ENCODE data around the gene FLAD1.
"Not testable (repeated sequence)": the region's sequence is repeated elsewhere in the genome, so short reads cannot be mapped to it uniquely, and the experiment has no call there.

The FLAD1 gene

GRCh38 chr1:154982341-154982740, 803 bp upstream of the FLAD1 start:
- Mint-ChIP-seq H3K4me3 (no peak overlapping the region), H3K4me1 (peaks cover 4% of the 10 kb centered on the region), H3K36me3 (ENCODE audit: low read depth) (peaks cover 15% of the 10 kb centered on the region), H3K9me3 (no peaks in the 10 kb centered on the region), H3K27ac (peak overlapping the region in 1 of 3 experiments; percentile 26), H3K27me3 (ENCODE audit: low read depth) (no peaks in the 10 kb centered on the region)
- TF ChIP-seq, protein P1, sequence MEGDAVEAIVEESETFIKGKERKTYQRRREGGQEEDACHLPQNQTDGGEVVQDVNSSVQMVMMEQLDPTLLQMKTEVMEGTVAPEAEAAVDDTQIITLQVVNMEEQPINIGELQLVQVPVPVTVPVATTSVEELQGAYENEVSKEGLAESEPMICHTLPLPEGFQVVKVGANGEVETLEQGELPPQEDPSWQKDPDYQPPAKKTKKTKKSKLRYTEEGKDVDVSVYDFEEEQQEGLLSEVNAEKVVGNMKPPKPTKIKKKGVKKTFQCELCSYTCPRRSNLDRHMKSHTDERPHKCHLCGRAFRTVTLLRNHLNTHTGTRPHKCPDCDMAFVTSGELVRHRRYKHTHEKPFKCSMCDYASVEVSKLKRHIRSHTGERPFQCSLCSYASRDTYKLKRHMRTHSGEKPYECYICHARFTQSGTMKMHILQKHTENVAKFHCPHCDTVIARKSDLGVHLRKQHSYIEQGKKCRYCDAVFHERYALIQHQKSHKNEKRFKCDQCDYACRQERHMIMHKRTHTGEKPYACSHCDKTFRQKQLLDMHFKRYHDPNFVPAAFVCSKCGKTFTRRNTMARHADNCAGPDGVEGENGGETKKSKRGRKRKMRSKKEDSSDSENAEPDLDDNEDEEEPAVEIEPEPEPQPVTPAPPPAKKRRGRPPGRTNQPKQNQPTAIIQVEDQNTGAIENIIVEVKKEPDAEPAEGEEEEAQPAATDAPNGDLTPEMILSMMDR (IDR thresholded peaks at IDR 0.05; ENCODE audit: unreplicated experiment in 3 of 3) = no peak

GRCh38 chr1:154983776-154984466, 777 bp downstream of the FLAD1 start:
- TF ChIP-seq, protein P1 (IDR thresholded peaks at IDR 0.05; ENCODE audit: unreplicated experiment in 3 of 3) = no peak
- H3K9me3 Mint-ChIP-seq = no peaks in the 10 kb centered on the region
- peak overlapping the region in 2 of 3 experiments; percentile 49 to 65 for H3K27ac Mint-ChIP-seq
- no peaks in the 10 kb centered on the region for H3K27me3 Mint-ChIP-seq (ENCODE audit: low read depth)
- peaks cover 6% of the 10 kb centered on the region for H3K4me1 Mint-ChIP-seq
- no peak overlapping the region for H3K4me3 Mint-ChIP-seq
- peaks cover 22% of the 10 kb centered on the region for H3K36me3 Mint-ChIP-seq (ENCODE audit: low read depth)

DNA sequence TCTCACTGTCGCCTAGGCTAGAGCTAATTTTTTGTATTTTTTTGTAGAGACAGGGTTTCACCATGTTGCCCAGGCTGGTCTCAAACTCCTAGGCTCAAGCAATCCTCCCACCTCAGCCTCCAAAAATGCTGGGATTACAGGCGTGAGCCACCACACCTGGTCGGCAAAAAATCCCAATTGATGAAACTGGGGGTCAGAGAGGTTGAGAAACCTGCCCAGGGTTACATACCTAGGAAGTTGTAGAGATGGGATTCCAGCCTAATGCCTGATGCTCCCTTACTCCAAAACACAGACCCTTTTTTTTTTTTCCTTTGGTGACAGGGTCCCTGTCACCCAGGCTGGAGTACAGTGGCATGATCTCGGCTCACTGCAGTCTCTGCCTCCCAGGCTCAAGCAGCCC, 3.6 kb downstream of the FLAD1 start:
- H3K9me3 Mint-ChIP-seq; H3K27me3 Mint-ChIP-seq (ENCODE audit: low read depth); H3K4me3 Mint-ChIP-seq; H3K4me1 Mint-ChIP-seq; H3K27ac Mint-ChIP-seq: not testable (repeated sequence)
- peaks cover 17% of the 10 kb centered on the region for H3K36me3 Mint-ChIP-seq (ENCODE audit: low read depth)

GRCh38 chr1:154987326-154987725, 4.2 kb downstream of the FLAD1 start:
- no peak overlapping the region for H3K4me3 Mint-ChIP-seq
- H3K4me1 Mint-ChIP-seq = peaks cover 9% of the 10 kb centered on the region
- peaks cover 17% of the 10 kb centered on the region for H3K36me3 Mint-ChIP-seq (ENCODE audit: low read depth)
- TF ChIP-seq, protein P1 (IDR thresholded peaks at IDR 0.05; ENCODE audit: unreplicated experiment in 3 of 3) = no peak
- no peak overlapping the region for H3K27ac Mint-ChIP-seq
- H3K9me3 Mint-ChIP-seq = no peaks in the 10 kb centered on the region
- H3K27me3 Mint-ChIP-seq (ENCODE audit: low read depth) = no peaks in the 10 kb centered on the region

- Mint-ChIP-seq H3K4me1 (peaks cover 9% of the 10 kb centered on the region), H3K9me3 (no peaks in the 10 kb centered on the region), H3K27ac (no peak overlapping the region), H3K27me3 (ENCODE audit: low read depth) (no peaks in the 10 kb centered on the region), H3K36me3 (ENCODE audit: low read depth) (peaks cover 17% of the 10 kb centered on the region), H3K4me3 (peak overlapping the region in 1 of 3 experiments; percentile 28)
- TF ChIP-seq, protein P1 (IDR thresholded peaks at IDR 0.05; ENCODE audit: unreplicated experiment in 3 of 3) = no peak
Observed at GRCh38 chr1:154988058-154988954, 5.2 kb downstream of the FLAD1 start.

- TF ChIP-seq, protein P1 (IDR thresholded peaks at IDR 0.05; ENCODE audit: unreplicated experiment in 3 of 3) = no peak
- Mint-ChIP-seq H3K4me3 (no peak overlapping the region), H3K27ac (no peak overlapping the region), H3K4me1 (peaks cover 4% of the 10 kb centered on the region), H3K9me3 (no peaks in the 10 kb centered on the region), H3K27me3 (ENCODE audit: low read depth) (no peaks in the 10 kb centered on the region), H3K36me3 (ENCODE audit: low read depth) (peaks cover 17% of the 10 kb centered on the region)
Observed at GRCh38 chr1:154989195-154989860, 6.2 kb downstream of the FLAD1 start.

Measured in nephron (organoid).